ENCODE data around the gene DOK3.

DNA sequence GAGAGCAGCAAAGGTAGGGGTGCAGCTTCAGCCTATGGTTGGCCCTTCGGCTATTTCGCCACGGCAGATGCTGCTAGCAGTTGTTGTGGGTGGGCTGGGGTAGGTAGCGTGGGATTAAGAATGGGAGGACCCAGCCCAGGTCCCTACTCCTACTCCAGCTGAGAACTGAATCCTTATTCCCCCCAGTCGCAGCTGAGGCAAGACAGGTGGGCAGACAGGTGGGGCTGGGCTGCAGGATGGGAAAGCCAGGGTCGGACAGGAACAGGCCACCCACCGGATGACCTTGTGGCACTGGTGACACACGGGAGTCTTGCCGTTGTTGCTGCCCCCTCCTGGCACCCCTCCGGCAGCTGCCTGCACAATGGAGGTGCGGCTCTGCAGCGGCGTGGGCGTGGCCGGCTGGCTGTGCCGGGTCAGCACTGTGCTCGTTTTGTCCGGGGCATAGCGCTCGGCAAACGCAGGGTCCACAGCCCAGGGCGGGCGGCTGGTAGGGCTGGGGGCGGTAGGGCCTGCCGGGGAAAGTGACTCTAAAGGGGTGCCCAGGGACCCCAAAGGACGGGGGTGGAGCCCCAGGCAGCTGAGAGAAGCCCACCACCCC is 20.4 kb downstream of the DOK3 start:
- no peak for TF ChIP-seq ZNF558 (CRISPR knock-in tag; IDR thresholded peaks at IDR 0.05; ENCODE audit: borderline replicate concordance)
- no peak for TF ChIP-seq HDAC2 (CRISPR knock-in tag; IDR thresholded peaks at IDR 0.05)
- TF ChIP-seq KLF13 (CRISPR knock-in tag; IDR thresholded peaks at IDR 0.05): no peak
- TF ChIP-seq, protein P1, sequence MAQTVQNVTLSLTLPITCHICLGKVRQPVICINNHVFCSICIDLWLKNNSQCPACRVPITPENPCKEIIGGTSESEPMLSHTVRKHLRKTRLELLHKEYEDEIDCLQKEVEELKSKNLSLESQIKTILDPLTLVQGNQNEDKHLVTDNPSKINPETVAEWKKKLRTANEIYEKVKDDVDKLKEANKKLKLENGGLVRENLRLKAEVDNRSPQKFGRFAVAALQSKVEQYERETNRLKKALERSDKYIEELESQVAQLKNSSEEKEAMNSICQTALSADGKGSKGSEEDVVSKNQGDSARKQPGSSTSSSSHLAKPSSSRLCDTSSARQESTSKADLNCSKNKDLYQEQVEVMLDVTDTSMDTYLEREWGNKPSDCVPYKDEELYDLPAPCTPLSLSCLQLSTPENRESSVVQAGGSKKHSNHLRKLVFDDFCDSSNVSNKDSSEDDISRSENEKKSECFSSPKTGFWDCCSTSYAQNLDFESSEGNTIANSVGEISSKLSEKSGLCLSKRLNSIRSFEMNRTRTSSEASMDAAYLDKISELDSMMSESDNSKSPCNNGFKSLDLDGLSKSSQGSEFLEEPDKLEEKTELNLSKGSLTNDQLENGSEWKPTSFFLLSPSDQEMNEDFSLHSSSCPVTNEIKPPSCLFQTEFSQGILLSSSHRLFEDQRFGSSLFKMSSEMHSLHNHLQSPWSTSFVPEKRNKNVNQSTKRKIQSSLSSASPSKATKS (CRISPR knock-in tag; IDR thresholded peaks at IDR 0.05): no peak
- no peak for TF ChIP-seq SMC3 (IDR thresholded peaks at IDR 0.05; ENCODE audit: low read length)
- TF ChIP-seq FOXK1 (CRISPR knock-in tag; IDR thresholded peaks at IDR 0.05; ENCODE audit: borderline replicate concordance, low read depth): no peak
- TF ChIP-seq CSRNP2 (CRISPR knock-in tag; conservative IDR thresholded peaks at IDR 0.05; ENCODE audit: low read depth): no peak
- no peak for TF ChIP-seq POLR2AphosphoS5 (IDR thresholded peaks at IDR 0.05; ENCODE audit: low read depth, low read length)
- TF ChIP-seq TIGD3 (CRISPR knock-in tag; IDR thresholded peaks at IDR 0.05; ENCODE audit: borderline replicate concordance): no peak
- TF ChIP-seq ZMYM3 (CRISPR knock-in tag; IDR thresholded peaks at IDR 0.05): no peak
- TF ChIP-seq CREBL2 (CRISPR knock-in tag; IDR thresholded peaks at IDR 0.05; ENCODE audit: borderline replicate concordance): no peak
- TF ChIP-seq, protein P2, sequence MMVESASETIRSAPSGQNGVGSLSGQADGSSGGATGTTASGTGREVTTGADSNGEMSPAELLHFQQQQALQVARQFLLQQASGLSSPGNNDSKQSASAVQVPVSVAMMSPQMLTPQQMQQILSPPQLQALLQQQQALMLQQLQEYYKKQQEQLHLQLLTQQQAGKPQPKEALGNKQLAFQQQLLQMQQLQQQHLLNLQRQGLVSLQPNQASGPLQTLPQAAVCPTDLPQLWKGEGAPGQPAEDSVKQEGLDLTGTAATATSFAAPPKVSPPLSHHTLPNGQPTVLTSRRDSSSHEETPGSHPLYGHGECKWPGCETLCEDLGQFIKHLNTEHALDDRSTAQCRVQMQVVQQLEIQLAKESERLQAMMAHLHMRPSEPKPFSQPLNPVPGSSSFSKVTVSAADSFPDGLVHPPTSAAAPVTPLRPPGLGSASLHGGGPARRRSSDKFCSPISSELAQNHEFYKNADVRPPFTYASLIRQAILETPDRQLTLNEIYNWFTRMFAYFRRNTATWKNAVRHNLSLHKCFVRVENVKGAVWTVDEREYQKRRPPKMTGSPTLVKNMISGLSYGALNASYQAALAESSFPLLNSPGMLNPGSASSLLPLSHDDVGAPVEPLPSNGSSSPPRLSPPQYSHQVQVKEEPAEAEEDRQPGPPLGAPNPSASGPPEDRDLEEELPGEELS (CRISPR knock-in tag; IDR thresholded peaks at IDR 0.05): no peak
